Heart right ventricle (tissue), 16 donors: ENCODE results near the gene UXT. TPM values are rescaled to one million over a fixed set of nuclear protein-coding genes. Genes with fewer than 3 reads are reported as not detected.

Source experiments
- ATAC-seq, 8 donors: fragments of 200-7000 bp; cut with Tn5 transposase; one replicate each; pipeline ENCODE4 v1.9.1; 2020; ENCODE audit warnings: mild to moderate bottlenecking in 8 of 8, moderate library complexity in 8 of 8, moderate number of reproducible peaks in 1 of 8
- DNase-seq, 2 donors: peaks; one replicate each; pipeline ENCODE4 v3.0.0-alpha.2; 2020
- H3K27ac ChIP-seq, 10 donors: fragments of 200-600 bp; sonication (generic) in 2 of 10; one replicate each; pipeline versions ENCODE4 v1.5.0 to v1.8.0; 2020 to 2022; ENCODE audit warnings: mild to moderate bottlenecking in 3 of 10
- H3K27me3 ChIP-seq, 7 donors: fragments of 200-600 bp; one replicate each; pipeline ENCODE4 v1.8.0; 2021 to 2022; ENCODE audit warnings: mild to moderate bottlenecking in 2 of 7
- H3K36me3 ChIP-seq, 9 donors: fragments of 200-600 bp; sonication (generic) in 1 of 9; one replicate each; pipeline versions ENCODE4 v1.5.0 to v1.8.0; 2020 to 2022; ENCODE audit warnings: mild to moderate bottlenecking in 2 of 9
- H3K4me1 ChIP-seq, 9 donors: fragments of 200-600 bp; sonication (generic) in 1 of 9; one replicate each; pipeline versions ENCODE4 v1.5.0 to v1.8.0; 2020 to 2022; ENCODE audit warnings: mild to moderate bottlenecking in 4 of 9
- H3K4me3 ChIP-seq, 10 donors: fragments of 200-600 bp; sonication (generic) in 2 of 10; one replicate each; pipeline versions ENCODE4 v1.5.0 to v1.8.0; 2020 to 2022; ENCODE audit warnings: mild to moderate bottlenecking in 7 of 10, moderate library complexity in 2 of 10
- H3K9me3 ChIP-seq, 11 donors: fragments of 200-600 bp in 10 of 11; sonication (generic) in 2 of 11; one replicate each; pipeline versions ENCODE4 v1.5.0 to v1.8.0; 2013 to 2022; ENCODE audit warnings: mild to moderate bottlenecking in 2 of 11, control low read depth in 1 of 11, moderate library complexity in 1 of 11
- CTCF ChIP-seq, 9 donors: fragments of 200-600 bp; sonication (generic) in 2 of 9; IDR thresholded peaks; one replicate each; pipeline versions ENCODE4 v1.5.0 to v1.8.0; 2021 to 2022; ENCODE audit warnings: antibody characterized with exemption in 9 of 9, mild to moderate bottlenecking in 5 of 9, moderate library complexity in 1 of 9
- WGBS, 2 donors: extraction: QIAGEN DNeasy Blood & Tissue Kit; methylation state at CpG; one replicate each; pipeline ENCODE4 v1.1.7; 2013; ENCODE audit warnings: inconsistent platforms in 1 of 2; 5-methylcytosine and 5-hydroxymethylcytosine counted together
- intact Hi-C, 10 donors: fragments of 100-400 bp; cut with DNase I; formaldehyde crosslinking; loops; one replicate each; pipeline versions ENCODE4 v1.11.1 to v1.14.2; 2022
- long read RNA-seq, 3 donors: library from polyadenylated mRNA; unstranded; transcript quantifications; one replicate each; pipeline ENCODE4 v2.0.0, GENCODE V29; 2020 to 2021
- polyA plus RNA-seq, 2 donors: library from polyadenylated mRNA; stranded (reverse); fragments of 200-250 nt; gene quantifications; one replicate each; pipeline ENCODE4 v1.2.3, GENCODE V29; 2013
- total RNA-seq, 10 donors: library from RNA; stranded (reverse); fragmentation: NEBNext Ultra II Directional in 3 of 10; extraction: Animal tissue kit (Norgen Biotek cat#: 25700) in 3 of 10; gene quantifications; one replicate each; pipeline versions ENCODE4 v1.2.1 to v1.2.4, GENCODE V29; 2021 to 2023
- donor health status: Arrhythmogenic right ventricular cardiomyopathy.
- donor health status: ischemic (EF 13 %, LVEDD 7.1; RV severe dilation, severe dysfunction).
- donor health status: healthy with polysubstance abuse.
- donor health status: DM: no; HTN: yes; CAD: no.
- donor health status: DM: no; HTN: no; CAD: no.
- donor health status: ischemic (EF 25% LVEDD 6.9; RV normal size, moderate dysfunction).
- donor health status: ischemic (EF 25% LVEDD 5.7; RV mildly dilated, moderate dysfunction).
- donor health status: healthy.
- donor health status: DM: yes; HTN: yes; CAD: no.
- donor health status: Ischemic cardiomyopathy.
- donor health status: ischemic (EF 35%, LVEDD 5.7; RV mildly dilated, moderate dysfunction).
- donor health status: nonischemic (EF 11% LVEDD 7.7; RV severe dilation, severe dysfunction).
- donor health status: DM: yes; HTN: yes; CAD: no.
- donor health status: PGD.
- donor health status: ischemic (EF 29% LVEDD 5.4; RV normal size, mild dysfunction).
- donor health status: nonischemic (EF 23%, LVEDD 6.1; RV moderate dilation, normal function).

The UXT gene
- total RNA-seq (100 to 1,000 TPM in 2 of 10 donors, 10 to 100 TPM in 8; 84.1 to 113 (median 92.1) TPM), polyA plus RNA-seq (100 to 1,000 TPM in 1 of 2 donors, 10 to 100 TPM in 1; 89.6 to 242 TPM)
- long read RNA-seq, donor 1, transcript UXT-202 (6 exons, 701 nt), result minor isoform, 9 of 31 reads
- long read RNA-seq, donor 1, transcript UXT-201 (7 exons, 574 nt), result major isoform, 20 of 31 reads
- long read RNA-seq, donor 1, partial matches to known transcripts, result 0 of 31 reads
- long read RNA-seq, donor 1, other reads (novel, unspliced or antisense), result 2 of 31 reads
- long read RNA-seq, donor 2, transcript UXT-201 (7 exons, 574 nt), result major isoform, 32 of 38 reads
- long read RNA-seq, donor 2, partial matches to known transcripts, result 1 of 38 reads
- long read RNA-seq, donor 2, other reads (novel, unspliced or antisense), result 2 of 38 reads
- long read RNA-seq, donor 3, partial matches to known transcripts, result 0 of 3 reads
- long read RNA-seq, donor 3, other reads (novel, unspliced or antisense), result 1 of 3 reads

GRCh38 chrX:47658684-47659420 lies at the start of gene UXT:
UXT (minus strand) TSS chrX:47659180; CDS start chrX:47658927, 253 bp downstream.
- H3K4me3 ChIP-seq, result peak within 1 kb of the TSS; percentile 44 to 80 (median 67)
- peak; percentile 89 to 92 for DNase-seq
- no peaks in the 10 kb centered on the region for H3K27me3 ChIP-seq
- 0 to 1% methylated on average over 43 to 54 of the region's 54 CpGs for WGBS, 2 donors
- peaks cover 0 to 35% (median 0%) of the 10 kb centered on the region in 9 donors for H3K36me3 ChIP-seq
- peak within 1 kb of the TSS; percentile 90 to 97 (median 93) for H3K27ac ChIP-seq
- ATAC-seq, result peak; percentile 90 to 97 (median 94)
- no peaks in the 10 kb centered on the region for H3K9me3 ChIP-seq
- H3K4me1 ChIP-seq, result peaks cover 0 to 13% (median 0%) of the 10 kb centered on the region in 9 donors
- TF ChIP-seq CTCF (IDR thresholded peaks at IDR 0.05), result no peak
- intact Hi-C loops, result loop anchor here in 6 of 10 donors (10.0 kb wide), 6 partner anchors 176 to 1256 kb away; partner anchors contain the start of genes ZNF81 (in 2 of the 6), CDK16 (in 1 of the 6), PIM2 (in 1 of the 6) and SLC35A2 (in 1 of the 6)

GRCh38 chrX:47707031-47707780 lies 48.2 kb upstream of the UXT start:
- H3K4me1 ChIP-seq, result no peaks in the 10 kb centered on the region
- H3K4me3 ChIP-seq, result no peak overlapping the region
- TF ChIP-seq CTCF (IDR thresholded peaks at IDR 0.05), result no peak
- DNase-seq (no peak), ATAC-seq (peak in 1 of 8 donors; percentile 34)
- H3K36me3 ChIP-seq, result no peaks in the 10 kb centered on the region
- peak overlapping the region in 3 of 10 donors; percentile 15 to 31 (median 21) for H3K27ac ChIP-seq
- intact Hi-C loops, result no loop called here
- peaks cover 0 to 27% (median 0%) of the 10 kb centered on the region in 7 donors for H3K27me3 ChIP-seq
- no peaks in the 10 kb centered on the region for H3K9me3 ChIP-seq
- 40 to 49% methylated on average over 7 of the region's 7 CpGs for WGBS, 2 donors

- WGBS, 2 donors, result 61 to 63% methylated on average over 3 of the region's 3 CpGs
- Histone ChIP-seq H3K27ac (peak overlapping the region in 2 of 10 donors; percentile 21 to 31), H3K4me1 (no peaks in the 10 kb centered on the region)
These were observed 47.6 kb upstream of the UXT start for GRCh38 chrX:47706575-47706974.

More at GRCh38 chrX:47706575-47706974, 47.6 kb upstream of the UXT start:
- Histone ChIP-seq H3K36me3 (no peaks in the 10 kb centered on the region), H3K4me3 (no peak overlapping the region), H3K9me3 (no peaks in the 10 kb centered on the region), H3K27me3 (peaks cover 0 to 32% (median 0%) of the 10 kb centered on the region in 7 donors)
- intact Hi-C loops, result no loop called here
- no peak for ATAC-seq
- no peak for TF ChIP-seq CTCF (IDR thresholded peaks at IDR 0.05)
- DNase-seq, result no peak
